Transverse colon (tissue), 4 donors: Measurements from ENCODE around the gene CHMP1A. TPM values are rescaled to one million over a fixed set of nuclear protein-coding genes. Genes with fewer than 3 reads are reported as not detected.

Experiments
- DNase-seq: peaks from one replicate; pipeline ENCODE4 v3.0.0-alpha.2; 2019
- H3K27ac ChIP-seq, 4 donors: fragments of 200-600 bp; sonication (generic); 2 replicates each; pipeline ENCODE4 v1.5.1; 2016 to 2018; ENCODE audit warnings: inconsistent platforms in 4 of 4
- H3K27me3 ChIP-seq: fragments of 200-600 bp; sonication (generic); 2 replicates; pipeline ENCODE4 v1.5.1; 2017; ENCODE audit warnings: inconsistent platforms
- H3K36me3 ChIP-seq, 4 donors: fragments of 200-600 bp; sonication (generic); 2 replicates each; pipeline ENCODE4 v1.5.1; 2017 to 2019; ENCODE audit warnings: inconsistent platforms in 4 of 4
- H3K4me1 ChIP-seq, 4 donors: fragments of 200-600 bp; sonication (generic); 2 replicates each; pipeline ENCODE4 v1.5.1; 2017 to 2020; ENCODE audit warnings: inconsistent platforms in 4 of 4
- H3K4me3 ChIP-seq, 4 donors: fragments of 200-600 bp; sonication (generic); 1 replicate in 1 of 4; 2 replicates in 3 of 4; pipeline versions ENCODE4 v1.5.1 to v1.6.1; 2017 to 2019; ENCODE audit warnings: inconsistent platforms in 4 of 4
- H3K9me3 ChIP-seq, 2 donors: fragments of 200-600 bp; sonication (generic); 2 replicates each; pipeline ENCODE4 v1.5.1; 2017 to 2019; ENCODE audit warnings: inconsistent platforms in 2 of 2
- EP300 ChIP-seq: sonication (generic); formaldehyde crosslinking; IDR thresholded peaks from one replicate; pipeline ENCODE4 v1.6.1; 2017; ENCODE audit warnings: antibody characterized with exemption, low read depth
- POLR2A ChIP-seq: fragments of 450-650 bp; IDR thresholded peaks from one replicate; pipeline ENCODE4 v1.6.1; 2016; ENCODE audit warnings: antibody characterized with exemption, mild to moderate bottlenecking, moderate library complexity
- POLR2AphosphoS5 ChIP-seq, 3 donors: sonication (generic); formaldehyde crosslinking; IDR thresholded peaks; one replicate each; pipeline ENCODE4 v1.6.1; 2016; ENCODE audit warnings: antibody characterized with exemption in 3 of 3
- WGBS, 2 donors: methylation state at CpG; one replicate each; pipeline ENCODE4 v1.1.5; 2018; ENCODE audit warnings: low coverage in 1 of 2; 5-methylcytosine and 5-hydroxymethylcytosine counted together
- in situ Hi-C, 4 donors: fragments of 200-750 bp; cut with MboI; loops; one replicate each; pipeline versions ENCODE4 v1.15.0 to v1.15.1; 2017; ENCODE audit warnings: low sequenced_read_pairs in 3 of 4, low pct_ligation_motif_present in 1 of 4, low pct_unique_long_range_greater_than_20kb in 1 of 4
- intact Hi-C: fragments of 100-400 bp; cut with DNase I; formaldehyde crosslinking; loops from one replicate; pipeline ENCODE4 v1.15.1; 2023; ENCODE audit warnings: low total_unique reads
- total RNA-seq, 4 donors: library from RNA; depleted of rRNA; stranded (reverse); fragments of >200 nt; gene quantifications; one replicate each; pipeline ENCODE4 v1.1.0, GENCODE V29; 2016
- TF ChIP-seq, protein P1 (sequence below), 5 experiments: fragments of 200-600 bp in 3 of 5; fragments of 450-650 bp in 2 of 5; sonication (generic) in 3 of 5; IDR thresholded peaks; 1 replicate in 2 of 5; 2 replicates in 3 of 5; pipeline ENCODE4 v1.5.1; 2016 to 2017; ENCODE audit warnings: antibody characterized with exemption in 5 of 5, inconsistent platforms in 3 of 5, mild to moderate bottlenecking in 2 of 5, moderate library complexity in 1 of 5

CHMP1A gene
- total RNA-seq, 4 donors from 2014 or later, result 131 to 184 (median 144) TPM

DNA sequence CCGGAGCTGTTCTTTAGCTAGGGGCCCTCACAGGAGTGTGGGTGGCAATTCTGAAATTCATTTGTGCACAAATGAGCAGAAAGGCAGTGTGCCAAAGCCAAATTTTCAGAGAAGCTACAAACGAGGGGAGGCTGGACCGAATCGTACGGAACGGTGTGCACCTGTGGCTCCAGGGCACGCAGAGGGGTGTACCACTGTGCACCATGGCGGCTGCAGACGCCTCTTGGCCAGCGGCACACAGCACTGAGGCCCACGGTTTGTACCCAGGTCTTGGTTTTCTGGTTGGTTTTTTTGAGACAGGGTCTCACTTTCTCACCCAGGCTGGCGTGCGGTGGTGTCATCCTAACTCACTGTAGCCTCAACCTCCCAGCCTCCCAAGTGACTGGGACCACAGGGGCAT is 14.9 kb downstream of the CHMP1A start:
- in situ Hi-C loops, result no loop called here
- Histone ChIP-seq H3K27me3 (peaks cover 6% of the 10 kb centered on the region), H3K4me3 (no peak overlapping the region), H3K4me1 (peaks cover 0 to 12% (median 7%) of the 10 kb centered on the region in 4 donors), H3K27ac (no peak overlapping the region), H3K36me3 (peaks cover 0 to 26% (median 7%) of the 10 kb centered on the region in 4 donors), H3K9me3 (no peaks in the 10 kb centered on the region)
- no peak for DNase-seq
- TF ChIP-seq EP300 (no peak), POLR2A (no peak), POLR2AphosphoS5 (IDR thresholded peaks at IDR 0.05) (no peak)
- TF ChIP-seq, protein P1, sequence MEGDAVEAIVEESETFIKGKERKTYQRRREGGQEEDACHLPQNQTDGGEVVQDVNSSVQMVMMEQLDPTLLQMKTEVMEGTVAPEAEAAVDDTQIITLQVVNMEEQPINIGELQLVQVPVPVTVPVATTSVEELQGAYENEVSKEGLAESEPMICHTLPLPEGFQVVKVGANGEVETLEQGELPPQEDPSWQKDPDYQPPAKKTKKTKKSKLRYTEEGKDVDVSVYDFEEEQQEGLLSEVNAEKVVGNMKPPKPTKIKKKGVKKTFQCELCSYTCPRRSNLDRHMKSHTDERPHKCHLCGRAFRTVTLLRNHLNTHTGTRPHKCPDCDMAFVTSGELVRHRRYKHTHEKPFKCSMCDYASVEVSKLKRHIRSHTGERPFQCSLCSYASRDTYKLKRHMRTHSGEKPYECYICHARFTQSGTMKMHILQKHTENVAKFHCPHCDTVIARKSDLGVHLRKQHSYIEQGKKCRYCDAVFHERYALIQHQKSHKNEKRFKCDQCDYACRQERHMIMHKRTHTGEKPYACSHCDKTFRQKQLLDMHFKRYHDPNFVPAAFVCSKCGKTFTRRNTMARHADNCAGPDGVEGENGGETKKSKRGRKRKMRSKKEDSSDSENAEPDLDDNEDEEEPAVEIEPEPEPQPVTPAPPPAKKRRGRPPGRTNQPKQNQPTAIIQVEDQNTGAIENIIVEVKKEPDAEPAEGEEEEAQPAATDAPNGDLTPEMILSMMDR (IDR thresholded peaks at IDR 0.05), result no peak
- intact Hi-C loops, result no loop called here
- whole genome bisulfite sequencing, 2 donors, result 81% methylated on average over 10 of the region's 13 CpGs; no CpG with 5 or more reads in 1 of the 2 donors

DNA sequence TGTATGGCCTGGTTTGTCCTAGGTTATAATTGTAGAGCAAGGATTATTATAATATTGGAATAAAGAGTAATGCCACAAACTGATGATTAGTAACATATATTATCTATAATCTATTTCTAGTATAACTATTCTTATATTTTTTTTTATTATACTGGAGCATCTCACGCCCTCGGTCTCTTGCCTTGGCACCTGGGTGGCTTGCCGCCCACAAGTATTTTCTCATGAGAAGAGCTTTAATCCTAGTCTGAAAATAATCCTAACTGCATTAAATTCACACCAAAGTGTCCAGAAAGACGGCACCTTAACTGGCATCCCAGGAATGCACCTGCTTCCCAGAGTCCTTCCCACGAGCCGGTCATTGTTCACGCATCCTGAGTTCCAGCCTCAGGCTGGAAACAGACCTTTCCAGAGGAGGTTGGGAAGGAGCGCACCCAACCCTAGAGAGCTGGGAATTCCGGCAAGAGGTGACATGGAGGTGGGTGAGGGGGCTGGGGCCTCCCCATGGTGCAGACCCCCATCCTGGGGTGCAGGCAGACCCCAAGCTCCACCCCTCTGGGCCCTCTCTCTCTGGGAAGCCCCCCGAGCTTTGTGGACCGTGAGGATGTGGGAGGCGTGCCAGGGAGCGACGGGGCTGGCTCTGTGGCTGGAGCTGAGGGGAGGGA is 15.9 kb downstream of the CHMP1A start:
- intact Hi-C loops, result no loop called here
- DNase-seq, result no peak
- Histone ChIP-seq H3K36me3 (peaks cover 0 to 18% (median 3%) of the 10 kb centered on the region in 4 donors), H3K4me1 (peaks cover 0 to 12% (median 7%) of the 10 kb centered on the region in 4 donors), H3K9me3 (no peaks in the 10 kb centered on the region), H3K4me3 (peak overlapping the region in 1 of 4 donors; percentile 7), H3K27ac (no peak overlapping the region), H3K27me3 (peaks cover 6% of the 10 kb centered on the region)
- WGBS, 2 donors, result 13 to 51% methylated on average over 3 to 14 of the region's 14 CpGs
- in situ Hi-C loops, result no loop called here
- TF ChIP-seq, protein P1 (IDR thresholded peaks at IDR 0.05), result no peak
- TF ChIP-seq POLR2A, result no peak
- no peak for TF ChIP-seq EP300
- TF ChIP-seq POLR2AphosphoS5 (IDR thresholded peaks at IDR 0.05), result no peak

DNA sequence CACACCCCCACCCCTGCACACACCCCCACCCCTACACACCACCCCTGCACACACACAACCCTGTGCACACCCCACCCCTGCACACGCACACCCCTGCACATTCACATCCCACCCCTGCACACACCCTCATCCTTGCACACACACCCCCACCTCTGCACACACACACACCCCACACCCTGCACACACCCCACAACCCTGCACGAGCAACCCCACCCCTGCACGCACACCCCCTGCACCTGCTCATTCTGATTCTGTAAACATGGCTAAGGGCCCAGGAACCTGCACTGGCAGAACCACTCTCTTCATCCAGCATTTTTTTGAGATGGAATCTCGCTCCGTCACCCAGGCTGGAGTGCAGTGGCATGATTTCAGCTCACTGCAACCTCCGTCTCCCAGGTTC is 18.1 kb downstream of the CHMP1A start:
- Histone ChIP-seq H3K4me3 (no peak overlapping the region), H3K4me1 (peaks cover 0 to 12% (median 7%) of the 10 kb centered on the region in 4 donors), H3K27ac (no peak overlapping the region), H3K36me3 (no peaks in the 10 kb centered on the region), H3K9me3 (no peaks in the 10 kb centered on the region), H3K27me3 (peaks cover 6% of the 10 kb centered on the region)
- no peak for TF ChIP-seq POLR2AphosphoS5 (IDR thresholded peaks at IDR 0.05)
- TF ChIP-seq EP300, result no peak
- TF ChIP-seq, protein P1 (IDR thresholded peaks at IDR 0.05), result no peak
- no peak for TF ChIP-seq POLR2A
- WGBS, 2 donors, result 50% methylated on average over 2 to 6 of the region's 6 CpGs
- intact Hi-C loops, result no loop called here
- DNase-seq, result no peak
- in situ Hi-C loops, result no loop called here

DNA sequence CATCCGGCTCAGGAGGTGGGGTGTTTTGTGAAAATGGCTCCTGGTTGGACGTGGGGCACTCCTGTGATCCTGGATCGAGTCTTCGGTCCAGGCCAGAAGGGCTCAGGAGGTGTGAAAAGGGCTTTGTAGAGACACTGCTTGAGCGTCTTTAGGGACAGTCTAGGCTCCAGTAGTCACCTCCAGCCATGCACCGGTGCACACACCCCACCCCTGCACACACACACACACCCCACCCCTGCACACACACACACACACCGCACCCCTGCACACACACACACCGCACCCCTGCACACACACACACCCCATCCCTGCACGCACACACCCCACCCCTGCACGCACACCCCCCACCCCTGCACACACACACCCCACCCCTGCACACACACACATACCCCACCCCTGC is 19.1 kb downstream of the CHMP1A start:
- Histone ChIP-seq H3K27ac (no peak overlapping the region), H3K27me3 (peaks cover 15% of the 10 kb centered on the region), H3K36me3 (no peaks in the 10 kb centered on the region), H3K9me3 (no peaks in the 10 kb centered on the region), H3K4me3 (no peak overlapping the region), H3K4me1 (peaks cover 0 to 12% (median 7%) of the 10 kb centered on the region in 4 donors)
- WGBS, 2 donors, result 85% methylated on average over 10 of the region's 10 CpGs; no CpG with 5 or more reads in 1 of the 2 donors
- intact Hi-C loops, result no loop called here
- TF ChIP-seq POLR2AphosphoS5 (IDR thresholded peaks at IDR 0.05) (no peak), POLR2A (no peak), EP300 (no peak)
- TF ChIP-seq, protein P1 (IDR thresholded peaks at IDR 0.05), result no peak
- no peak for DNase-seq
- in situ Hi-C loops, result no loop called here
